Upper lobe of right lung (tissue), 1 donor: ENCODE results near the gene AIPL1. TPM values are rescaled to one million over a fixed set of nuclear protein-coding genes. Genes with fewer than 3 reads are reported as not detected.

Experiments used
- ATAC-seq: fragments of 200-7000 bp; cut with Tn5 transposase; one replicate; pipeline ENCODE4 v1.9.1; 2020; ENCODE audit warnings: mild to moderate bottlenecking, moderate library complexity
- DNase-seq: peaks from one replicate; pipeline ENCODE4 v3.0.0-alpha.2; 2020
- H3K27ac ChIP-seq: fragments of 200-600 bp; one replicate; pipeline ENCODE4 v1.8.0; 2022
- H3K27me3 ChIP-seq: fragments of 200-600 bp; one replicate; pipeline ENCODE4 v1.8.0; 2022; ENCODE audit warnings: mild to moderate bottlenecking
- H3K36me3 ChIP-seq: fragments of 200-600 bp; one replicate; pipeline ENCODE4 v1.8.0; 2022
- H3K4me1 ChIP-seq: fragments of 200-600 bp; one replicate; pipeline ENCODE4 v1.8.0; 2022
- H3K4me3 ChIP-seq: fragments of 200-600 bp; one replicate; pipeline ENCODE4 v1.8.0; 2022; ENCODE audit warnings: mild to moderate bottlenecking
- H3K9me3 ChIP-seq: fragments of 200-600 bp; one replicate; pipeline ENCODE4 v1.8.0; 2022
- intact Hi-C: fragments of 100-400 bp; cut with DNase I; formaldehyde crosslinking; loops from one replicate; pipeline ENCODE4 v1.11.0; 2022
- total RNA-seq: library from RNA; stranded (reverse); fragmentation: NEBNext Ultra II Directional; extraction: Animal tissue kit (Norgen Biotek cat#: 25700); gene quantifications from one replicate; pipeline ENCODE4 v1.2.1, GENCODE V29; 2021
- TF ChIP-seq, protein P1 (sequence below): fragments of 200-600 bp; IDR thresholded peaks from one replicate; pipeline ENCODE4 v1.8.0; 2022; ENCODE audit warnings: antibody characterized with exemption
- donor health status: DM: no; HTN: yes; CAD: no; lungs with severe emphysema.

Gene AIPL1
- total RNA-seq, 1 donor from 2014 or later: not detected

- Histone ChIP-seq H3K36me3 (no peaks in the 10 kb centered on the region), H3K4me1 (no peaks in the 10 kb centered on the region), H3K9me3 (no peaks in the 10 kb centered on the region), H3K4me3 (no peak overlapping the region), H3K27ac (no peak overlapping the region), H3K27me3 (no peaks in the 10 kb centered on the region)
- ATAC-seq: no peak
- TF ChIP-seq, protein P1, sequence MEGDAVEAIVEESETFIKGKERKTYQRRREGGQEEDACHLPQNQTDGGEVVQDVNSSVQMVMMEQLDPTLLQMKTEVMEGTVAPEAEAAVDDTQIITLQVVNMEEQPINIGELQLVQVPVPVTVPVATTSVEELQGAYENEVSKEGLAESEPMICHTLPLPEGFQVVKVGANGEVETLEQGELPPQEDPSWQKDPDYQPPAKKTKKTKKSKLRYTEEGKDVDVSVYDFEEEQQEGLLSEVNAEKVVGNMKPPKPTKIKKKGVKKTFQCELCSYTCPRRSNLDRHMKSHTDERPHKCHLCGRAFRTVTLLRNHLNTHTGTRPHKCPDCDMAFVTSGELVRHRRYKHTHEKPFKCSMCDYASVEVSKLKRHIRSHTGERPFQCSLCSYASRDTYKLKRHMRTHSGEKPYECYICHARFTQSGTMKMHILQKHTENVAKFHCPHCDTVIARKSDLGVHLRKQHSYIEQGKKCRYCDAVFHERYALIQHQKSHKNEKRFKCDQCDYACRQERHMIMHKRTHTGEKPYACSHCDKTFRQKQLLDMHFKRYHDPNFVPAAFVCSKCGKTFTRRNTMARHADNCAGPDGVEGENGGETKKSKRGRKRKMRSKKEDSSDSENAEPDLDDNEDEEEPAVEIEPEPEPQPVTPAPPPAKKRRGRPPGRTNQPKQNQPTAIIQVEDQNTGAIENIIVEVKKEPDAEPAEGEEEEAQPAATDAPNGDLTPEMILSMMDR: no peak
- intact Hi-C loops: no loop called here
- DNase-seq: no peak
Measured at GRCh38 chr17:6464446-6465041, 29.6 kb upstream of the AIPL1 start.

GRCh38 chr17:6463616-6464445 is 28.9 kb upstream of the AIPL1 start:
- DNase-seq: no peak
- Histone ChIP-seq H3K9me3 (no peaks in the 10 kb centered on the region), H3K4me1 (no peaks in the 10 kb centered on the region), H3K4me3 (no peak overlapping the region), H3K27me3 (no peaks in the 10 kb centered on the region), H3K27ac (no peak overlapping the region), H3K36me3 (no peaks in the 10 kb centered on the region)
- intact Hi-C loops: no loop called here
- no peak for ATAC-seq
- TF ChIP-seq, protein P1: no peak

GRCh38 chr17:6462692-6463091 is 27.8 kb upstream of the AIPL1 start:
- Histone ChIP-seq H3K27ac (no peak overlapping the region), H3K4me3 (no peak overlapping the region), H3K9me3 (no peaks in the 10 kb centered on the region), H3K4me1 (no peaks in the 10 kb centered on the region), H3K27me3 (no peaks in the 10 kb centered on the region), H3K36me3 (no peaks in the 10 kb centered on the region)
- no peak for ATAC-seq
- intact Hi-C loops: no loop called here
- TF ChIP-seq, protein P1: no peak
- DNase-seq: no peak

GRCh38 chr17:6461792-6462524 is 27.0 kb upstream of the AIPL1 start:
- DNase-seq (no peak), ATAC-seq (no peak)
- Histone ChIP-seq H3K9me3 (no peaks in the 10 kb centered on the region), H3K27ac (no peak overlapping the region), H3K27me3 (no peaks in the 10 kb centered on the region), H3K4me1 (no peaks in the 10 kb centered on the region), H3K36me3 (no peaks in the 10 kb centered on the region), H3K4me3 (no peak overlapping the region)
- intact Hi-C loops: no loop called here
- TF ChIP-seq, protein P1: no peak

DNA sequence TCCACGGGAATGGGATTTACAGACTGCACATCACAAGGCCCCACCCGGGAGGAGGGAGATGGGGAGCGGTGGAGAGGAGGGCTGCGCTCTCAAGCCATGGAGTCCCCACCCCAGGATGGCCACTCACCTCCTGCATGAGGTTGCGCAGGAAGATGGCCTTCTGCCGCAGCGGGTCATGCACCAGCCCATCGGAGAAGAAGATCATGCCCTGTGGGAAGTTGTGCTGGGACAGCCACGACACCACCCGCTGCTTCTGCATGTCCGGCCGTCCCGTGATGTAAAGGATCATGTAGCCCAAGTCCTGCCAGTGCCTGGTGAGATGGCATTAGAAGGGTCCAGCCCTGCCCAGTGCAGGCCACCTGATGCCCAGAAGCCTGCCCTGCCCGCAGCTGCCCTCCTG is 26.3 kb upstream of the AIPL1 start:
- no peak overlapping the region for H3K4me3 ChIP-seq
- TF ChIP-seq, protein P1: no peak
- no peak overlapping the region for H3K27ac ChIP-seq
- H3K4me1 ChIP-seq: no peaks in the 10 kb centered on the region
- intact Hi-C loops: no loop called here
- H3K36me3 ChIP-seq: no peaks in the 10 kb centered on the region
- H3K27me3 ChIP-seq: no peaks in the 10 kb centered on the region
- DNase-seq (no peak), ATAC-seq (no peak)
- H3K9me3 ChIP-seq: no peaks in the 10 kb centered on the region
